OCI-LY1 (cell line): ENCODE results near the gene IGFALS.

Experiments used
- CTCF ChIP-seq: fragments of 200-600 bp; sonication (generic), shearing (Covaris generic); IDR thresholded peaks from 2 replicates; pipeline ENCODE4 v1.5.1; 2017; ENCODE audit warnings: mild to moderate bottlenecking, antibody characterized with exemption, low read length, moderate library complexity, mixed read lengths
- EZH2 ChIP-seq: fragments of 200-600 bp; sonication (generic), shearing (Covaris generic); IDR thresholded peaks from 2 replicates; pipeline ENCODE4 v1.8.0; 2017; ENCODE audit warnings: borderline replicate concordance, mixed run types, mild to moderate bottlenecking, antibody characterized with exemption, low read length, moderate library complexity, mixed read lengths

DNA sequence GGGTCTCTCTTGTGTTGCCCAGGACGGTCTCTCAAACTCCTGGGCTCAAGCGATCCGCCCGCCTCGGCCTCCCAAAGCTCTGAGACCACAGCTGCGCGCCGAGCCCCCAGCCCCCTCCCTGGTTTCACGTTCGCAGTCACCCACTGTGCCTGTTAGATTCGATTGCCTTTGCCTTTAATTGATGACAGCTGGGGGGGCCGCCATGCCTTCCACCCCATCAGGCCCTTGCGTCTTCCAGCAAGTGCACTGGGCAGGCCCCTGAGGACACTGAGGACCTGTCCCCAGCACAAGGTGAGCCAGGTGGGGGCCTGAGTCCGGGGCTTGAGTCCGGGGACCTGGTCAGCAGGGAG is 3.3 kb downstream of the IGFALS start:
- TF ChIP-seq CTCF (no peak), EZH2 (no peak)
